BLaER1 treated with 17β-estradiol and CSF1 and Interleukin-3, amounts not matched to agents 10 nM and 100 nM (cell line): Measurements from ENCODE around the gene RHOG.

Experiments
- H3K27ac ChIP-seq, 11 experiments: shearing (Covaris generic); formaldehyde crosslinking; 2 replicates each; pipeline ENCODE4 v1.8.1; 2022
- H3K27me3 ChIP-seq, 11 experiments: shearing (Covaris generic); formaldehyde crosslinking; 2 replicates each; pipeline ENCODE4 v1.8.1; 2022
- H3K36me3 ChIP-seq, 11 experiments: shearing (Covaris generic); formaldehyde crosslinking; 2 replicates each; pipeline ENCODE4 v1.8.1; 2022
- H3K4me1 ChIP-seq, 10 experiments: shearing (Covaris generic); formaldehyde crosslinking; 2 replicates each; pipeline ENCODE4 v1.8.1; 2022
- H3K4me2 ChIP-seq, 11 experiments: shearing (Covaris generic); formaldehyde crosslinking; 2 replicates each; pipeline ENCODE4 v1.8.1; 2022
- H3K4me3 ChIP-seq, 10 experiments: shearing (Covaris generic); formaldehyde crosslinking; 2 replicates each; pipeline ENCODE4 v1.8.1; 2022
- H3K9ac ChIP-seq, 11 experiments: shearing (Covaris generic); formaldehyde crosslinking; 2 replicates each; pipeline ENCODE4 v1.8.1; 2022
- H3K9me3 ChIP-seq, 11 experiments: shearing (Covaris generic); formaldehyde crosslinking; replicated peaks in 1 of 11; 2 replicates each; pipeline ENCODE4 v1.8.1; 2022
- H4K20me1 ChIP-seq, 11 experiments: shearing (Covaris generic); formaldehyde crosslinking; 2 replicates each; pipeline ENCODE4 v1.8.1; 2022
- Cebpa-rat ChIP-seq, 11 experiments: shearing (Covaris generic); IDR thresholded peaks; 2 replicates each; pipeline ENCODE4 v1.8.1; 2022

The RHOG gene

DNA sequence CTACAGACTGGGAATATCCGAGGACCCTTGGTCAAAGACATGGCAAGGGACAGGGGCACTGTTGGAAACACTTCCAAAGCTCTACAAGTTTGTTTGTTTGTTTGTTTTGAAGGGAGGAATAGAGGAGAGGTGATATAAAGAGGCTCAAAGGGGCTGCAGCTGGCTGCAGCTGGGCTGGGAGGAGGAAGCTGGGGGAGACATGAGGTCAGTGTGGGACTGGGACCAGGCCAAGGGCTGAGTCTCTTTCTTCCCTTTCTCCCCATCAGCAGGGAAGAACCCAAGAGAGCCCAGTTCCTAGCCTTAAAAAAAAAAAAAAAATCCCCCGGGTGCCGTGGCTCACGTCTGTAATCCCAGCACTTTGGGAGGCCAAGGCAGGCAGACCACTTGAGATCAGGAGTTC is 5.0 kb downstream of the RHOG start:
- H3K27me3 ChIP-seq: no peaks in the 10 kb centered on the region
- no peak for TF ChIP-seq Cebpa-rat (IDR thresholded peaks at IDR 0.05)
- H3K4me2 ChIP-seq: peak overlapping the region; percentile 92 to 100 (median 96)
- H3K9me3 ChIP-seq: no peaks in the 10 kb centered on the region
- H3K4me3 ChIP-seq: peak overlapping the region in 8 of 10 experiments; percentile 1 to 99 (median 92); a peak in 14 of 20 replicates
- peak overlapping the region; percentile 39 to 99 (median 94); a peak in 21 of 22 replicates for H3K9ac ChIP-seq
- H3K4me1 ChIP-seq: peaks cover 74 to 92% (median 85%) of the 10 kb centered on the region in 10 experiments
- peak overlapping the region; percentile 66 to 96 (median 93) for H3K27ac ChIP-seq
- H4K20me1 ChIP-seq: peaks cover 38 to 98% (median 83%) of the 10 kb centered on the region in 11 experiments
- H3K36me3 ChIP-seq: peaks cover 23 to 67% (median 43%) of the 10 kb centered on the region in 11 experiments; a peak in 21 of 22 replicates

- H3K4me1 ChIP-seq: peaks cover 78 to 99% (median 91%) of the 10 kb centered on the region in 10 experiments
- H3K4me3 ChIP-seq: peak overlapping the region in 9 of 10 experiments; percentile 17 to 99 (median 90); a peak in 16 of 20 replicates
- peaks cover 45 to 99% (median 87%) of the 10 kb centered on the region in 11 experiments for H4K20me1 ChIP-seq
- peak in 8 of 11 experiments; percentile 34 to 77 (median 62); a peak in 10 of 22 replicates for TF ChIP-seq Cebpa-rat (IDR thresholded peaks at IDR 0.05)
- peak overlapping the region; percentile 39 to 99 (median 94) for H3K9ac ChIP-seq
- H3K36me3 ChIP-seq: peaks cover 31 to 73% (median 51%) of the 10 kb centered on the region in 11 experiments
- no peaks in the 10 kb centered on the region for H3K27me3 ChIP-seq
- no peaks in the 10 kb centered on the region for H3K9me3 ChIP-seq
- peak overlapping the region; percentile 92 to 100 (median 96) for H3K4me2 ChIP-seq
- peak overlapping the region; percentile 66 to 96 (median 93) for H3K27ac ChIP-seq
Observed at GRCh38 chr11:3834664-3835461, 5.9 kb downstream of the RHOG start.

DNA sequence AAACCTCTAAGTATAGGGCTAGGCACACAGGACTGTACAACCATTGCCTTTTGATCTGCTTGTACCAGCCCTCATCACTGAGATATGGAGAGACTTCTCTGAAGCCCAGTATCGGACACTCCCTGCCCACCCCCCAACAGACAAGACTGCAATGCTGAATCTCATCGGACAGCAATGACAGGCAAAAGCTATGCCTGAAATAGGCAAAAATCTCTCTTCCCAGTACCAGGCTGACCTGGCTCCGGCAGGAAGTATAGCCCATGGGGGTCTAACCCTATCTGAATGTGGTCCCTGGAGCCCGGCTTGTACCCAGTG is 6.5 kb downstream of the RHOG start:
- peak overlapping the region; percentile 66 to 96 (median 93); a peak in 21 of 22 replicates for H3K27ac ChIP-seq
- peaks cover 46 to 99% (median 87%) of the 10 kb centered on the region in 11 experiments for H4K20me1 ChIP-seq
- peak overlapping the region in 9 of 10 experiments; percentile 17 to 99 (median 90); a peak in 16 of 20 replicates for H3K4me3 ChIP-seq
- H3K36me3 ChIP-seq: peaks cover 37 to 75% (median 57%) of the 10 kb centered on the region in 11 experiments
- H3K4me1 ChIP-seq: peaks cover 73 to 99% (median 91%) of the 10 kb centered on the region in 10 experiments
- peak overlapping the region; percentile 39 to 99 (median 94); a peak in 21 of 22 replicates for H3K9ac ChIP-seq
- no peak for TF ChIP-seq Cebpa-rat (IDR thresholded peaks at IDR 0.05)
- peak overlapping the region; percentile 92 to 100 (median 96) for H3K4me2 ChIP-seq
- no peaks in the 10 kb centered on the region for H3K9me3 ChIP-seq
- no peaks in the 10 kb centered on the region for H3K27me3 ChIP-seq

DNA sequence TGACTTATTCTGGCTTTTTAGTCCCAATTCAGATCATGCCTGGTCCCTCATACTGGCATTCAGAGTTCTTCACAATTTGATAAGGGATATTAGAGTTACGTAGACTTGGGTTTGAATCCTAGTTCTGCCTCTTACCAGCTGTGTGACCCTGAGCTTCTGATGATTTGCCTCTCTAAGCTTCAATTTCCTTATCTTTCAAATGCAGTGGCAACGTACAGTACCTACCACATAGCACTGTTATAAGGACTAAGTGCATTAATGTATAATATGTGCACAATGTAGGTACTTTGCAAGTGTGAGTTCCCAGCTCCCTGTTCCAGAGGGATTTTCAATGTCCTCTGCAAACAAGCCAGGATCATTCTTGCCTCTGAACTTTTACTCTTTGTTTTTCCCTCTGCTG is 7.3 kb downstream of the RHOG start:
- Histone ChIP-seq H3K27me3 (no peaks in the 10 kb centered on the region), H3K4me3 (peak overlapping the region in 4 of 10 experiments; percentile 90 to 99 (median 96); a peak in 5 of 20 replicates), H3K36me3 (peaks cover 45 to 79% (median 63%) of the 10 kb centered on the region in 11 experiments), H3K9ac (peak overlapping the region in 6 of 11 experiments; percentile 67 to 99 (median 96); a peak in 7 of 22 replicates), H4K20me1 (peaks cover 50 to 99% (median 87%) of the 10 kb centered on the region in 11 experiments; a peak in 21 of 22 replicates), H3K4me1 (peaks cover 64 to 100% (median 88%) of the 10 kb centered on the region in 10 experiments), H3K27ac (peak overlapping the region in 10 of 11 experiments; percentile 58 to 96 (median 94); a peak in 18 of 22 replicates), H3K9me3 (no peaks in the 10 kb centered on the region), H3K4me2 (peak overlapping the region; percentile 92 to 100 (median 96); a peak in 17 of 22 replicates)
- no peak for TF ChIP-seq Cebpa-rat (IDR thresholded peaks at IDR 0.05)

DNA sequence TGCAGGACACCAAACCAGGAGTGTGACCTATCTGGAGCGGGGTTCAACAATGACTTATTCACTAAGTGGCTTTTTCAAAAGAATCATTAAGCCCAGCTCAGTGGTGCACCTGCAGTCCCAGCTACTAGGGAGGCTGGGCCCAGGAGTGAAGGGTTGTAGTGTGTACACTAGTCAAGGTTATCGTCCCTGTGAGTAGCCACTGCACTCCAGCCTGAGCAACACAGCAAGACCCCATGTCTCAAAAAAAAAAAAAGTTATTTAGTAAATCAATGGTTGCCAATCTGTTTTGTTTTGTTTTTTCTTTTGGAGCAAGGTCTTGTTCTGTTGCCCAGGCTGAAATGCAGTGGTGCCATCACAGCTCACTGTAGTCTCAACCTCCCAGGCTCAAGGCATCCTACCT is 7.9 kb downstream of the RHOG start:
- H3K9me3 ChIP-seq: no peaks in the 10 kb centered on the region
- peaks cover 57 to 99% (median 86%) of the 10 kb centered on the region in 11 experiments; a peak in 21 of 22 replicates for H4K20me1 ChIP-seq
- peak overlapping the region in 9 of 11 experiments; percentile 58 to 96 (median 94); a peak in 11 of 22 replicates for H3K27ac ChIP-seq
- no peak for TF ChIP-seq Cebpa-rat (IDR thresholded peaks at IDR 0.05)
- H3K36me3 ChIP-seq: peaks cover 52 to 85% (median 69%) of the 10 kb centered on the region in 11 experiments
- H3K4me2 ChIP-seq: peak overlapping the region in 7 of 11 experiments; percentile 3 to 100 (median 98); a peak in 13 of 22 replicates
- H3K27me3 ChIP-seq: no peaks in the 10 kb centered on the region
- H3K4me1 ChIP-seq: peaks cover 58 to 100% (median 84%) of the 10 kb centered on the region in 10 experiments
- peak overlapping the region in 2 of 10 experiments; percentile 10 to 96; a peak in 3 of 20 replicates for H3K4me3 ChIP-seq
- peak overlapping the region in 3 of 11 experiments; percentile 48 to 99 (median 67); a peak in 6 of 22 replicates for H3K9ac ChIP-seq

DNA sequence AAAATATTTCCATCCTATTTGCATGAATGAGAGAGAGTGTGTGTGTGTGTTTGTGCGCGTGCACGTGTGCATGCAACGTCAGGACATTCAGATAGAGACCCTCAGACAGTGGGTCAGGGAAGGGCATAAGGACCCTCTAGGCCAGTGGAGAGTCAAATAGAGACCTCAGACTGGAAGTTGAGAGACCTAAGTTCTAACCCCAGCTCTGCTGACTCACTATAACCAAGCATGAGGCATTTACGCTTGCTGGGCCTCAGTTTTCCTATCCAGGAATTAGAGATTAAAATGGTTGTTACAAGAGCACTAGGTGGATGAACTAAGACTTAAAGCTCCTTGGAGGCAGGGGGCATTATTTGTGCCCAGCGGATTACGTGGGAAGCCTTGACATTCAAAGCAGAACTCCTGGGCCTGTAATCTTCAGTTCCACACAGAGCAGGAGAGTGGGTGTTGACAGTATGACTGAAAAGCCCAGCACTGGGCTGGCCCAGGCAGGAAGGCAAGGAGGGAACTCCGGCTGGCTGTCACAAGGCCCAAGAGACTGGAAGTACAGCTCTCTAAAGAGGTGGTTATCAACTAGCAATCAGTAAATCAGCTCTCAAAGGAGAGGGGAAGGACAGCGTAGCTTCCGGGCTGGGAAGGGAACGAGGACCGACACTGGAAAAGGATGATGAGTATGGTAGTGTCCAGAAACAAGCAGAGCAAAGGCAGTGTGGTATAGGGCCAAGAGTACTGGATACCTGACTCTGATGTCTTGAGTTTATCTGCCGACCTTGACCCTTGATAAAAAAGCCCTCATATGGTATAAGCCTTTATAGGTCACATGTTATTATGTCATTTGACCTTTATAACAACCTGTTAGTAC is 9.2 kb downstream of the RHOG start:
- Histone ChIP-seq H3K36me3 (peaks cover 64 to 97% (median 81%) of the 10 kb centered on the region in 11 experiments), H3K9me3 (no peaks in the 10 kb centered on the region), H3K4me3 (peak overlapping the region in 2 of 10 experiments; percentile 18 to 31; a peak in 3 of 20 replicates), H3K27me3 (no peaks in the 10 kb centered on the region), H3K27ac (peak overlapping the region; percentile 1 to 96 (median 58); a peak in 18 of 22 replicates), H3K4me2 (peak overlapping the region in 10 of 11 experiments; percentile 14 to 100 (median 94); a peak in 16 of 22 replicates), H3K4me1 (peaks cover 46 to 100% (median 74%) of the 10 kb centered on the region in 10 experiments), H4K20me1 (peaks cover 69 to 100% (median 86%) of the 10 kb centered on the region in 11 experiments; a peak in 21 of 22 replicates), H3K9ac (peak overlapping the region in 8 of 11 experiments; percentile 2 to 99 (median 42); a peak in 11 of 22 replicates)
- no peak for TF ChIP-seq Cebpa-rat (IDR thresholded peaks at IDR 0.05)

- peaks cover 73 to 99% (median 89%) of the 10 kb centered on the region in 11 experiments for H3K36me3 ChIP-seq
- peaks cover 70 to 100% (median 90%) of the 10 kb centered on the region in 11 experiments; a peak in 21 of 22 replicates for H4K20me1 ChIP-seq
Observed at GRCh38 chr11:3830730-3831129, 10.0 kb downstream of the RHOG start.

More at GRCh38 chr11:3830730-3831129, 10.0 kb downstream of the RHOG start:
- no peak for TF ChIP-seq Cebpa-rat (IDR thresholded peaks at IDR 0.05)
- Histone ChIP-seq H3K9me3 (no peaks in the 10 kb centered on the region), H3K4me1 (peaks cover 37 to 100% (median 69%) of the 10 kb centered on the region in 10 experiments), H3K4me3 (peak overlapping the region in 2 of 10 experiments; percentile 18 to 31; a peak in 3 of 20 replicates), H3K27ac (peak overlapping the region in 10 of 11 experiments; percentile 1 to 96 (median 74); a peak in 16 of 22 replicates), H3K4me2 (peak overlapping the region in 10 of 11 experiments; percentile 4 to 100 (median 94); a peak in 16 of 22 replicates), H3K9ac (peak overlapping the region in 7 of 11 experiments; percentile 2 to 99 (median 43); a peak in 8 of 22 replicates), H3K27me3 (no peaks in the 10 kb centered on the region)
